Ascending aorta (tissue), 2 donors: Measurements from ENCODE around the gene EEIG2. TPM values are rescaled to one million over a fixed set of nuclear protein-coding genes. Genes with fewer than 3 reads are reported as not detected.
A peak's percentile ranks its signal among the peaks of the same experiment; 100 is the strongest.

Experiments used
- DNase-seq, 2 donors: peaks; one replicate each; pipeline ENCODE4 v3.0.0-alpha.2; 2019; ENCODE audit warnings: low spot score in 2 of 2
- H3K27ac ChIP-seq, 2 donors: fragments of 200-600 bp; sonication (generic); one replicate each; pipeline ENCODE4 v1.5.1; 2016 to 2017; ENCODE audit warnings: mild to moderate bottlenecking in 1 of 2
- H3K27me3 ChIP-seq: fragments of 200-600 bp; sonication (generic); one replicate; pipeline ENCODE4 v1.5.1; 2017
- H3K36me3 ChIP-seq, 2 donors: fragments of 200-600 bp; sonication (generic); one replicate each; pipeline ENCODE4 v1.5.1; 2016
- H3K4me1 ChIP-seq, 2 donors: fragments of 200-600 bp; sonication (generic); one replicate each; pipeline ENCODE4 v1.5.1; 2016 to 2017; ENCODE audit warnings: mild to moderate bottlenecking in 1 of 2
- H3K4me3 ChIP-seq, 2 donors: fragments of 200-600 bp; sonication (generic); one replicate each; pipeline ENCODE4 v1.5.1; 2016 to 2017; ENCODE audit warnings: mild to moderate bottlenecking in 1 of 2
- H3K9me3 ChIP-seq, 2 donors: fragments of 200-600 bp; sonication (generic); one replicate each; pipeline ENCODE4 v1.5.1; 2016
- CTCF ChIP-seq, 3 experiments: fragments of 200-600 bp in 2 of 3; fragments of 450-650 bp in 1 of 3; sonication (generic) in 2 of 3; IDR thresholded peaks; one replicate each; pipeline ENCODE4 v1.5.1; 2016 to 2019; ENCODE audit warnings: antibody characterized with exemption in 3 of 3, mild to moderate bottlenecking in 1 of 3, moderate library complexity in 1 of 3
- intact Hi-C: fragments of 100-400 bp; cut with DNase I; formaldehyde crosslinking; loops from one replicate; pipeline ENCODE4 v1.15.1; 2023
- total RNA-seq: library from RNA; depleted of rRNA; stranded (reverse); fragments of >200 nt; gene quantifications from one replicate; pipeline ENCODE4 v1.1.0, GENCODE V29; 2016

Gene EEIG2
- total RNA-seq, 1 donor from 2014 or later = 9.6 TPM

- intact Hi-C loops = no loop called here
- TF ChIP-seq CTCF (IDR thresholded peaks at IDR 0.05) = no peak
- peak overlapping the region in 1 of 2 donors; percentile 2 for H3K27ac ChIP-seq
- no peaks in the 10 kb centered on the region for H3K36me3 ChIP-seq
- H3K9me3 ChIP-seq = peaks cover under 1 to 9% of the 10 kb centered on the region in 2 donors
- H3K4me3 ChIP-seq = no peak overlapping the region
- no peak for DNase-seq
- H3K27me3 ChIP-seq = no peaks in the 10 kb centered on the region
- no peaks in the 10 kb centered on the region for H3K4me1 ChIP-seq
Measured at GRCh38 chr1:108575375-108575774, 15.5 kb downstream of the EEIG2 start.

GRCh38 chr1:108583757-108584427, 24.0 kb downstream of the EEIG2 start:
- peak overlapping the region in 1 of 2 donors; percentile 21 for H3K27ac ChIP-seq
- H3K9me3 ChIP-seq = peaks cover 11 to 20% of the 10 kb centered on the region in 2 donors
- no peak for TF ChIP-seq CTCF (IDR thresholded peaks at IDR 0.05)
- H3K27me3 ChIP-seq = no peaks in the 10 kb centered on the region
- H3K4me1 ChIP-seq = peaks cover 0 to 14% of the 10 kb centered on the region in 2 donors
- DNase-seq = no peak
- H3K4me3 ChIP-seq = no peak overlapping the region
- no peaks in the 10 kb centered on the region for H3K36me3 ChIP-seq
- intact Hi-C loops = no loop called here

GRCh38 chr1:108584428-108584856, 24.5 kb downstream of the EEIG2 start:
- H3K27me3 ChIP-seq = no peaks in the 10 kb centered on the region
- H3K9me3 ChIP-seq = peaks cover 11 to 19% of the 10 kb centered on the region in 2 donors
- no peaks in the 10 kb centered on the region for H3K36me3 ChIP-seq
- peaks cover 0 to 14% of the 10 kb centered on the region in 2 donors for H3K4me1 ChIP-seq
- TF ChIP-seq CTCF (IDR thresholded peaks at IDR 0.05) = no peak
- no peak for DNase-seq
- intact Hi-C loops = no loop called here
- H3K4me3 ChIP-seq = no peak overlapping the region
- H3K27ac ChIP-seq = peak overlapping the region in 1 of 2 donors; percentile 40

GRCh38 chr1:108585313-108585712, 25.4 kb downstream of the EEIG2 start:
- Histone ChIP-seq H3K4me3 (no peak overlapping the region), H3K9me3 (peaks cover 11 to 12% of the 10 kb centered on the region in 2 donors), H3K27ac (peak overlapping the region in 1 of 2 donors; percentile 41), H3K36me3 (no peaks in the 10 kb centered on the region), H3K27me3 (no peaks in the 10 kb centered on the region), H3K4me1 (peaks cover 0 to 20% of the 10 kb centered on the region in 2 donors)
- intact Hi-C loops = no loop called here
- TF ChIP-seq CTCF (IDR thresholded peaks at IDR 0.05) = no peak
- DNase-seq = no peak

GRCh38 chr1:108590441-108590840, 30.5 kb downstream of the EEIG2 start:
- no peak overlapping the region for H3K4me3 ChIP-seq
- DNase-seq = no peak
- H3K9me3 ChIP-seq = no peaks in the 10 kb centered on the region
- H3K27ac ChIP-seq = peak overlapping the region; percentile 72 to 87
- intact Hi-C loops = loop anchor here (2.0 kb wide), 1 partner anchor 156 kb away; the partner anchor contains the start of gene STXBP3
- no peak for TF ChIP-seq CTCF (IDR thresholded peaks at IDR 0.05)
- no peaks in the 10 kb centered on the region for H3K27me3 ChIP-seq
- H3K36me3 ChIP-seq = no peaks in the 10 kb centered on the region
- peaks cover 3 to 35% of the 10 kb centered on the region in 2 donors for H3K4me1 ChIP-seq
